ENCODE results near the gene C1orf52.

C1orf52 gene

DNA sequence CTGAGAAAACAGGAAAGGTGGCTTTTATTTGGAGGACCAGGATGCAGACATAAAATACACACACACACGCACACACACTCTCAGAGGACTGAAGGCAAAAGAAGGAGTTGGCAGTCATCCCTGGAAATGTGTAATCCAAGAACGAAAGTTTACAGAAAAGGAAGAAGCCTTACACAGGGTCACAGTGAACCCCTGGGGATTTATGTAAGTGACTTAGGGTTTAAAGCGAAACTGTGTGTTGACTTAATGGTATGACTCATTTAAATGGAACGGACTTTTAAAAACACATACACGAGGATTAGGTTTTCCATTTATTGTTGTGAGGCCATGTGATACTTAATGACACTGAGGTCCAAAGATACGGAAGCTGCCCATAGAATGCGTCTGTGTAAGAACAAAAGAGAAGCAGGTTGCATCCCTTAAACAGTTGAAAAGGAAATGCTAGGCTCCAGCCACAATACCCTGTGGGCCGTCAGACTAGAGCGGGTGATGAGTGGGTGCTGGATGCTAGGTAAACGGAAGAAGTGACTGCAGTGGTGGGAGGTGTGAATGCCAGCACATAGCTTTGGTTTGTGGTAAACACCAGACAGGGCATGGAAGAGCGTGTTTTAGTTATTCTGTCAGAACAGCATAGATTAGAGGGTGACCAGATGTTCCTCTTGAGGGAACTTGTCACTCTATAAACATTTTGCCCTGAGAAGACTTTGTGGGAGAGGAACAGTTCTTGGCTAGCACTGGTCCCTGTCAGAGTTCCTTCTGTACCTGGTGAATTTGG is 38.6 kb upstream of the C1orf52 start:
- FAIRE-seq: no peak

DNA sequence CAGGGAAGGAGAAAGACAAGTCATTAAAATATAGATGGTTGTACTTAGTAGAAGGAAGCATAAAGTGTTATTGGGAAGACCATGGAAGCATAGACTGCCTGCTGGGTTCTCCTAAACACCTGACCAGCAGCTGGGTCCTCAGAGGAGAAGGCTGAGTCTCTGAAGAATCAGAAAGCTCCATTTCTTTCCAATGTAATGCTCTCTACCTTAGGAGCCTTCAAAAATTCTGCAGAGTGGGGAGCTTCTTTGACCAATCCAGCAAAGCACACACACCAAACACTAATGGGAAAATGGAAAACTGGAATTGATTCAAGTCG is 38.0 kb upstream of the C1orf52 start:
- TF ChIP-seq, protein P1, sequence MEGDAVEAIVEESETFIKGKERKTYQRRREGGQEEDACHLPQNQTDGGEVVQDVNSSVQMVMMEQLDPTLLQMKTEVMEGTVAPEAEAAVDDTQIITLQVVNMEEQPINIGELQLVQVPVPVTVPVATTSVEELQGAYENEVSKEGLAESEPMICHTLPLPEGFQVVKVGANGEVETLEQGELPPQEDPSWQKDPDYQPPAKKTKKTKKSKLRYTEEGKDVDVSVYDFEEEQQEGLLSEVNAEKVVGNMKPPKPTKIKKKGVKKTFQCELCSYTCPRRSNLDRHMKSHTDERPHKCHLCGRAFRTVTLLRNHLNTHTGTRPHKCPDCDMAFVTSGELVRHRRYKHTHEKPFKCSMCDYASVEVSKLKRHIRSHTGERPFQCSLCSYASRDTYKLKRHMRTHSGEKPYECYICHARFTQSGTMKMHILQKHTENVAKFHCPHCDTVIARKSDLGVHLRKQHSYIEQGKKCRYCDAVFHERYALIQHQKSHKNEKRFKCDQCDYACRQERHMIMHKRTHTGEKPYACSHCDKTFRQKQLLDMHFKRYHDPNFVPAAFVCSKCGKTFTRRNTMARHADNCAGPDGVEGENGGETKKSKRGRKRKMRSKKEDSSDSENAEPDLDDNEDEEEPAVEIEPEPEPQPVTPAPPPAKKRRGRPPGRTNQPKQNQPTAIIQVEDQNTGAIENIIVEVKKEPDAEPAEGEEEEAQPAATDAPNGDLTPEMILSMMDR (IDR thresholded peaks at IDR 0.05; ENCODE audit: insufficient read depth, missing control alignments): no peak
- DNase-seq (ENCODE audit: insufficient read length, low spot score) (no peak), FAIRE-seq (no peak)

More for the DNA sequence above, 38.6 kb upstream of the C1orf52 start:
- DNase-seq (ENCODE audit: insufficient read length, low spot score): no peak
- TF ChIP-seq, protein P1 (IDR thresholded peaks at IDR 0.05; ENCODE audit: insufficient read depth, missing control alignments): no peak

DNA sequence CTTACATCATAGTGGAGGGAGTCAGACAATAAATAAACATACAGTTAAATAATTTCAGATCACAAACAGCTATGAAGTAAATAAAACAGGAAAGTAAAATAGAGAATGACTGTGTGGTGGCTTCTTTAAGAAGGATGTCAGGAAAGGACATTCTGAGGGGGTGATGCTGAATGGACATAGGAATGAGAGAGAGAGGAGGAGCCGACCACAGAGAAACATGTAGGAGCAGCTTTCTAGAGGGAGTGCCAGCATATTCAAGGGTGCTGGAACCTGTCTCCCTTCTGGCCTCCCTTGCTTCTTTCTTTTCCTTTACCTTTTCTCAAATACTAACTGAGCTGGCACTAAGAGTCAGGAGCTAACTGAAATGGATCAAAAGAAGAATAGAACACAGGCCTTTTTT is 37.5 kb upstream of the C1orf52 start:
- TF ChIP-seq, protein P1 (IDR thresholded peaks at IDR 0.05; ENCODE audit: insufficient read depth, missing control alignments): no peak
- no peak for DNase-seq (ENCODE audit: insufficient read length, low spot score)
- no peak for FAIRE-seq

DNA sequence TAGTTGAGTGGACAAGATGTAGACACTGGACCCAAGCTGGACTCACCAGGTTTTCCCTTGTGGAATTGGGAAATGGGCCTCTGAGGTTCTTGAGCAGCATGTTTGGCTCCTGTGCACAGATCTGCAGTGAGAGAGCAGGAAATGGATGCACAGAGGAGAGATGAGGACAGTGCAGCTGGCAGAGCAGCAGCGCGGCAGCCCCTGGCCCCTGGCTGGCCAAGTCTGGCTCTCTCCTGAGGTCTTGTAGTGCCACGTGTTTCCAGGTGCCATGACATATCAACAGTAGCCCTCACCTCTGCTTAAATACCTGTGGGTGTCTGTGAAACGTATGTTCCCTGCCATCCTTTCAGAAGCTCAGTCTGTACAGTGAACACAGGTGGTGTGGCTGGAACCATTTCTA is 36.2 kb upstream of the C1orf52 start:
- TF ChIP-seq, protein P1 (IDR thresholded peaks at IDR 0.05; ENCODE audit: insufficient read depth, missing control alignments): no peak
- FAIRE-seq: no peak

DNA sequence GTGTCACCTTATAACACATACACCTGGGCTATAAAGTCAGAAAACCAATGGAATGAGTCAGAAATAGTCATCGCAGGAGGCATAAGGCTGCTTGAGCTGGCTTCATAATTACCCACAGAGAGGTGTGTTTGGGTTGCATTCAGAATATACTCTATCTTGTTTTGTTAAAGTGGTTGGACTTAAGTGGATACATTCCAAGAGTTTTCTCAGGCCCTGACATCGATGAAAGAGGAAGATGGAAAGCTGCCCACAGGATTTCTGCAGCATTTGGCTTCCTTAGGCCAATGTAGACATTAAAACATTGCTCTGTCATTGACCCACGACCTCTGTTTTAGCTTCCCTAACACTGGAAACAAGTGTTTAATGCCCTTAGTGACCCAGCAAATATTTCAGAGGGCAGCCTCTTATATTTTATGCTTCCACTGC is 35.6 kb upstream of the C1orf52 start:
- FAIRE-seq (no peak), DNase-seq (ENCODE audit: insufficient read length, low spot score) (no peak)
- TF ChIP-seq, protein P1 (IDR thresholded peaks at IDR 0.05; ENCODE audit: insufficient read depth, missing control alignments): no peak

More for the DNA sequence above, 36.2 kb upstream of the C1orf52 start:
- no peak for DNase-seq (ENCODE audit: insufficient read length, low spot score)

DNA sequence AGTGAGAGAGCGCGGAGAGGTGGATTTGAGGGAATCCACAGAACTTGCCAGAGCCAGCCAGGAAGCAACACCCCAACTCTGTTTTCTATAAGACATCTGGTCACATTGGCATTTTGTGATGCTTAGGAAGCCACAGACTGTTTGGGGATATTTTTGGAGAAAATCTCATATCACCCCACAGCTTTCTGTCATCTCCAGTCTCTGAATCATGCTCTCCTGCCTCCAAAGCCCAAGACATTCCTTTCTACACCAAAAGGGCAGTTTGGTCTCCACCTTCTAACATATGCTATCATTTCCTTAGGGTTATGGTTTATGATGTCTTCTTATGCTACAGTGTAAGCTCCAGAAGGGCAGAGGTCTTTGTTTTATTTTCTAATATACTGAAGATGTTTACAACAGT is 31.4 kb upstream of the C1orf52 start:
- FAIRE-seq: no peak

DNA sequence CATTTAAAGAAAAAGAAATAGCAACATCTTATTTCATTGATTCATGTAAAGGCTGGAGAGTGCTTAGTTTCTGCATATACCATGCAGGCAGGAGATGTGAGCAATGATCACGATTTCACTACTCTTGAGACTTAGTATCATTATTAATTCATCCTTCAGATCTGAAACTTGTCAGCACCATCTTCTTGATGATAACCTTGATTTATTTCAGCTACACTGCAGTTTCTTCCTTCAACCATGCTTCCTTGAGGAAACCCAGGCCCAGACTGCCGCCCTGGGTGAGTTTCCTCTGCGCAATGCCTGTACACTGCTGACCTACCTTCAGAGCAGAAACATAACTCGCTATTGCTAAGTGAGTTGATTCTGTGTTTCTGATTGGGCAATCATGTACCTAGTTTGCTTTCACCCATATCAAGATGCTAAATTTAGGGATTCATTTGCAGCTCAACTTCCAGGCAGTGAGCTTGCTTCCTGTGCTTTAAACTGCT is 30.4 kb upstream of the C1orf52 start:
- DNase-seq (ENCODE audit: insufficient read length, low spot score): no peak
- FAIRE-seq: no peak
- TF ChIP-seq, protein P1 (IDR thresholded peaks at IDR 0.05; ENCODE audit: insufficient read depth, missing control alignments): no peak

More for the DNA sequence above, 31.4 kb upstream of the C1orf52 start:
- DNase-seq (ENCODE audit: insufficient read length, low spot score): no peak
- TF ChIP-seq, protein P1 (IDR thresholded peaks at IDR 0.05; ENCODE audit: insufficient read depth, missing control alignments): no peak
